ELF-1 (cell line): ENCODE results near the gene MARK4.
A peak's percentile ranks its signal among the peaks of the same experiment; 100 is the strongest.

Experiments
- DNase-seq: peaks from one replicate; pipeline ENCODE4 v3.0.0-alpha.2; 2016; ENCODE audit warnings: low read depth, low spot score

Gene MARK4

GRCh38 chr19:45340232-45340898 is 89.3 kb downstream of the MARK4 start, which contains the start of gene KLC3:
KLC3 (plus strand) TSS chr19:45340750; CDS start chr19:45345542, 4,792 bp downstream.
- DNase-seq: peak; percentile 50

GRCh38 chr19:45340899-45341453 is 89.9 kb downstream of the MARK4 start:
- no peak for DNase-seq

GRCh38 chr19:45342911-45343310 is 91.8 kb downstream of the MARK4 start:
- no peak for DNase-seq

- no peak for DNase-seq
These were observed 93.8 kb downstream of the MARK4 start for GRCh38 chr19:45344621-45345505.

- DNase-seq: no peak
These were observed 94.4 kb downstream of the MARK4 start for GRCh38 chr19:45345506-45345860.

- peak; percentile 42 for DNase-seq
These were observed 95.4 kb downstream of the MARK4 start for GRCh38 chr19:45346449-45346848.

GRCh38 chr19:45347570-45348366 is 96.7 kb downstream of the MARK4 start:
- DNase-seq: no peak

- DNase-seq: no peak
These were observed 97.5 kb downstream of the MARK4 start for GRCh38 chr19:45348367-45349125.

GRCh38 chr19:45349126-45349415 is 98.0 kb downstream of the MARK4 start:
- DNase-seq: no peak

GRCh38 chr19:45349430-45349941 is 98.4 kb downstream of the MARK4 start:
- no peak for DNase-seq

- DNase-seq: no peak
These were observed 99.5 kb downstream of the MARK4 start for GRCh38 chr19:45350477-45351058.

GRCh38 chr19:45351401-45351952 is 100.4 kb downstream of the MARK4 start:
- no peak for DNase-seq

GRCh38 chr19:45352062-45352461 is 101.0 kb downstream of the MARK4 start:
- no peak for DNase-seq

GRCh38 chr19:45352471-45352870 is 101.4 kb downstream of the MARK4 start:
- DNase-seq: no peak

GRCh38 chr19:45352914-45353796 is 102.1 kb downstream of the MARK4 start:
- no peak for DNase-seq

- no peak for DNase-seq
These were observed 103.3 kb downstream of the MARK4 start for GRCh38 chr19:45354241-45354842.
